ENCODE data around the gene TNFRSF14.

The TNFRSF14 gene

DNA sequence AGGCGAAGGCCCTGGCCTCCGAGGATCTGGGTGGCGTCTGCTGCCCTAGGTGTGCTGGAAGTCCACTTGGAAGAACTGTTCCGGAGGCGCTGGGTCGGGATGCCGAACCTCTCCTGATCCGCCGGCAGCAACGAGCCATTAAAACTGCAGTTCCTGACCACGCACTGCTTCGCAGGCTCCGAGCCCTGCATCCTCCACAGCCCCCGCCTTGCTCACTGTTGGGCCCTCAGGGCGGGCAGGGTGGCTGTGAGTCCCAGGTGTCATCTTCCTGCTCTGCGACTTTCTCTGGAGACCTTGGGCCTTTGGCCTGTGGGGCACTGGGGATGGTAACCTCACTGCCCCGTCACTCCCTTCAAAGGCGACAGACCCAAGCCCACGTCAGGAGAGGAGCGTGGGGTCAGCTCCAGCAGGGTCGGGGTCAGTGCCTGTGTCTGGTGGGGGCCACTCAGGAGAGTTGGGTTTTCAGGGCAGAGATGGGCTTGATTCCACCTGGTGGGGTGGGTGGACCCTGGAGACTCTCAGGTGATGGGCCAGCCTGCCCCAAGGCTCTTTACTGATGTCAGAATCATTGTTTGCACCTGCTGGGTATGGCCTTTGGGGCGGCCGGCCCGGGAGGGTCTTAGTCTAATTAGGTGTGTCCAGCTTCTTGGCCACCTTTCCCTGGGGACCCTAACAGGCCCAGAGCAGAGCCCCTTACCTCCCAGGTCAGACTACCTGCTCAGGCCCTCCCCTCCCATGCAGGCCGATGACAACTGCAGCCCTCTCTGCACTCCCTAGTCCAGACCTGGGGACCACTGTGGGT lies 33.5 kb downstream of the TNFRSF14 start:
- no peak for DNase-seq

- DNase-seq, result no peak
Observed at GRCh38 chr1:2590233-2591141, 34.3 kb downstream of the TNFRSF14 start.

- no peak for DNase-seq
Observed at GRCh38 chr1:2591233-2591580, 35.0 kb downstream of the TNFRSF14 start.

GRCh38 chr1:2591581-2592261 lies 35.5 kb downstream of the TNFRSF14 start:
- no peak for DNase-seq

GRCh38 chr1:2592672-2593071 lies 36.5 kb downstream of the TNFRSF14 start:
- no peak for DNase-seq

GRCh38 chr1:2593251-2593878 lies 37.2 kb downstream of the TNFRSF14 start:
- DNase-seq, result no peak

GRCh38 chr1:2594001-2594640 lies 38.0 kb downstream of the TNFRSF14 start:
- no peak for DNase-seq

- no peak for DNase-seq
Observed at GRCh38 chr1:2594641-2595131, 38.5 kb downstream of the TNFRSF14 start.

DNA sequence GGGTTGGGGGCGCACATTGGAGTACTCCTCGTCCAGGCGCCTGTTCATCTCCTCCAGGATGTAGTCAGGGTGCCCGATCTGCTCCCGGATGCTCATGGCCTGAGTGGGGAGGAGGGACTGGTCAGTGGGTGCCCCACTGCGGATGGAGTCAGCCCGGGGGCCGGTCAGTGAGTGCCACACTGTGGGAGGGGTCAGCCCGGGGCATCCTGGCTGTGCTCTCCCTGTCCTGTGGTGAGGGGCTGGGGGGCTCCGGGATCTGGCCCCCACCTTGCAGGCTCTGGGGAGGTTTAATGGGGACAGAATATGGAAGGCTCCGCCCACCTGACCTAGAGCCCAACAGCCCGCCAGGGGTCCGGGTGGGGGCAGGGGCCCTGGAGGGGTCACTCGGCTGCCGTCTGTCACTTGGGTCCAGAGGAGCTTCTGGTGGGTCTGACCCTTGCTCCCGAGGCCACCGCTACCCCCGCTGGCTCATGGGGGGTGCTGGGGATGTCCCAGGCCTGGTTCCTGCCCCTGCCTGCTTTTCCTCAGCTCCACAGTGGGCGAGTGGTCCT lies 39.2 kb downstream of the TNFRSF14 start:
- no peak for DNase-seq

DNA sequence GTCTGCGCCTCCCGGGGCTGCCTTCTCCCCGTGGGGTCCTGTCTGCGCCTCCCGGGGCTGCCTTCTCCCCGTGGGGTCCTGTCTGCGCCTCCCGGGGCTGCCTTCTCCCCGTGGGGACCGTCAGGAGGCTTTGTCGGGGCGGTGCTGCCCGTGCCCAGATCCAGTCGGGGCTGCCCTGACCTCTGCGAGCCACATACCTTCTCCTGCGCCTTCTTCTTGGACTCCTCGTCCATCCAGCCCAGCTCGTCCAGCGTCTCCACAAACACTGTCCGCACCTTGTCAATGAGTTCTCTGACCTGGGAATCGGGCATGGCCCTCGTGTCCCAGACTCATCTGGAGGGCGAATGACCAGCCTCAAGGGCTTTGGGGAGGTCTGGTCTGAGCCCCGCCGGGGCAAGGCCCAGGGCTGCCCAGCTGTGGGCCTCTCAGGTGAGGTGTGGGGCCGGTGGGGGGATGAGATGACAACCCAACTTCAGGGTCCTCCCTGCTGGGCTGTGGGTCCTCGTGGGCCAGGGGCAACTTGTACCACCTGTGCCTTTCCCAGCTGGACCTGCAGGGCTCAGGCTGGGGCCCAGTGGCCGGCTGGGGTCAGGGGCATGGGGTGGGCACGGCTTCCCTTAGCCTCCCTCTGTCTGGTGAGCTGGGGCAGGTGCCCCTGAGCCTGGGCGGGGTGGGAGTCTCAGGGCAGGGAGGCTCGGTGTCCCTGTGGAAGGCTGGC lies 39.8 kb downstream of the TNFRSF14 start:
- DNase-seq, result no peak

DNA sequence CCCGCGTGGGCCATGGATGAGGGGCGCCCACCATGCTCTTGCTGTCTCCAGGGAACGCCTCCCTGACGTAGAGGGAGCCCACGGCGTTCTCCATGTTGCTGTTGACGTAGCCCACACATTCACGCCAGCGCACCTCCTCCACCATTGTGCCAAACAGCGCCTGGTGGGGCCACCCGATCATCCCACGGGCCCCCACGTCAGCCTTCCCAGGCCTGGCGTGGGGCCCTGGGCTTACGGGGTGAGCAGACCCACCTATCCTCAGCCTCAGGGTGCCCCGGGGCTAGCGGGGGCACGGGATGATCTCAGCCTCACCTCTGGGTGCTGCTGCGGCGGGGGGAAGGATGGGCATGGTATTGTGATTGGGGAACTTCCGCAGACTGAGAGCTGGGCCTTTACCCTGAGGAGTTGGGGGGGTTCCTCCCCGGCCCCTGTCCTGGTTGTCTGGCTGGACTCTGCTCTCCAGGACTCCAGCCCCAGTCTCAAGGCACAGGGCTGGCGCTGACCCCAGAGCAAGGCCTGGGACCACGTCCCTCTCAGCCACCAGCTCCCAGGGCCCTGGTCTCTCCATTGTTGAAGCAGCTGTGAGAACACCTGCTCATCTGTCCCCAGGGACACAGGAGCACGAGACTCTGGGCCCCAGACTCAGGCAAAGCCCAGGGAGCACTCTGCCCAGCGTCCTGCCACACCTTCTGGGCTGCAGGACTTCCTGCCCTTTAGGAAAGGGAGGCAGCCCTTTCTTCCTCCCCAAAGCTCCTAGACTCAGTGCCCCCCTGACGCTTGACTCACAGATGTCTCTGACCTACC lies 40.6 kb downstream of the TNFRSF14 start:
- DNase-seq, result no peak

DNA sequence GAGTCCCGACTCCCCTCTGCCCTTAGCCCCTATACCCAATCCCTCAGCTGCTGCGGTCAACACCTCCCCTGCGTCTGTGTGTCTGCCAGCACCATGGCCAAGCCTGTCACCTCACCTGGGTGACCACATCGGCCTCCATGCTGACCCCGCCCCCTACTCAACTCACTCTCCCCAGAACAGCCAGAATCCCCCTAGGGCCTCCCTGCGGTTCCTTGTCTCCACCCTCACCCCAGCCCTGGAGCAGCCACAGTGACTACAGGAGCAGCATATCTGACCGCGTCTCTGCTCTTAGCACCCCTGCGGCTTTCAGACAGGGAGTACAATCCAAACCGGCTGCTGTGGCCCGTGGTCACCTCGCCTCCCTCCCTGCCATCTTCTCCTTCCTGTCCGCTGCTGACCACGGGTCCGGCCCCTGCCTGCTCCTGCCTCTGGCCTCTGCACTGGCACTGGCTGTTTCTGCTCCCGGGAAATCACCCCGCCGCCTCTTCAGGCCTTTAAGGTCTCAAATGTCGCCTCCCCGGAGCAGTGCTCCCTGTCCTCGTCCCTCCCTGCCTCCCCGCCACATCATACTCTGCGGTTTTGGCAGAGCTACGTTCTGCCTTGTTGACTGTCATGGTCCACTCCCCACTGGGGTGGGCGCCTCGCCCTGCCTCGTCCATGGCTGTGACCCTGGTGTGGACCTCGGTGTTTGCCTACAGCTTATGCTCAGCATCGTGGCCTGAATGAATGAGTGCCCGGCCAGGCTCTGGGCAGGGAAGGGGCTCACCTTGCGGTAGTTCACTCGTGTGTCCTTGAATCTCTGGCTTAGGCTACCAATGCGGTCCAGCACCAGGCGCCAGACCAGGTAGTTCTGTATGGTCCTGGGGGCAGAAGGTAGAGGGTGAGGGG lies 41.5 kb downstream of the TNFRSF14 start:
- DNase-seq, result no peak

- no peak for DNase-seq
Observed at GRCh38 chr1:2598329-2598931, 42.3 kb downstream of the TNFRSF14 start.

DNA sequence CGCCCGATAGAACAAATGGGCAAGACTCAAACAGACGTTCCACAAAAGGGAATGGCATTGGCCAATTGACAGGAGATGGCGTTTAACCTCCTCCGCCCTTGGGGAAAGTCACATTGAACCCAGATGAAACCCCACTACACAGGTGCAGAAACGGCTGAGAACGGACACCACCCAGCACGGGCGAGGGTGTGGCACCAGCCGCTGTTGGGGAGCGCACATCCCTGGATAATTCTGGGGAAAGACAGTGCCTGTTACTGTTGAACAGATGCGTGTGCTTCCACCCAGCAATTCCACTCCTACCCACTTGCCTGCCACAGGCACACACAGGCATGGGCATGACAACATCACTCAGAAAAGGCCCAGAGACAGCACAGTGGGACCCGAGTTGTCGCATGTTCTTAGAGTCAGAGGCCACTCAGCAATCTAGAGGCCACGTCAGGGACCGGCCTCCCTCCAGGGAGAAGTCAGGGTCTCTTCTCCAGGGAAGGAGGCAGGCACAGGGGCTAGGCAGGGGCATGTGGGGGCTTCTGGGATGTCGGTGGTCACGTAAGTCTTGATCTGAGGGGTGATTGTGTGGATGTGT lies 45.6 kb downstream of the TNFRSF14 start:
- no peak for DNase-seq

- no peak for DNase-seq
Observed at GRCh38 chr1:2602311-2602835, 46.2 kb downstream of the TNFRSF14 start.

DNA sequence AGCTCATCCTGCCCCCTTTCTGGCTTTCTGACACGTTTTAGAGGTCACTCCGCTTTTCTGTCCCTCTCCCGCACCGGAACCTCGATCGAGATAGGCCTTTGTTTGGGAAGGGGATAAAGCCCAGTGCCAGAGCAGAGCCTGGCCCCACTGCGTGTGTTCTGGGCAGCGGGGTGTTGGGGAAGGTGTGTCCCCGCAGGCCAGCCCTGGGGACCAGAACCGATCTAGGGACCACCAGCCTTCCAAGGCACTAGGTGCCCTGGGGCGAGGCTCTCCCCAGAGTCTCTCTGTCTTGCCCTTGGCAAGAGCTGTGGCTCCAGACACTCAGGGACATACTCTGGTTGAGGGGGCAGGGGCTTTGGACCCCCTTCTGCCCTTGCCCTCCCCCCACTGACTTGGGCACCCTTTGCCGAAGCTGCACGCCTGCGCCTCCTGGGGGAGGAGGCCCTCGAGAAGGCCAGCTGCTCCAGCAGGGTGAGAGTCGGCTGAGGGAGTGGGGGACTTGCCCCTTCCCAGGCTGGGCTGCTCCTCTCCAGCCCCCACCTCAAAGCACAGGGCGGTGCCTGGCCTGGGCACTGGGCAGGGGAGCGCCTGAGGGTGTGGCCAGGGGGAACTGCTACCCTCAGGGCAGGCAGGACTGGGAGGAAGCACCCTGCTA lies 46.8 kb downstream of the TNFRSF14 start:
- DNase-seq, result no peak

DNA sequence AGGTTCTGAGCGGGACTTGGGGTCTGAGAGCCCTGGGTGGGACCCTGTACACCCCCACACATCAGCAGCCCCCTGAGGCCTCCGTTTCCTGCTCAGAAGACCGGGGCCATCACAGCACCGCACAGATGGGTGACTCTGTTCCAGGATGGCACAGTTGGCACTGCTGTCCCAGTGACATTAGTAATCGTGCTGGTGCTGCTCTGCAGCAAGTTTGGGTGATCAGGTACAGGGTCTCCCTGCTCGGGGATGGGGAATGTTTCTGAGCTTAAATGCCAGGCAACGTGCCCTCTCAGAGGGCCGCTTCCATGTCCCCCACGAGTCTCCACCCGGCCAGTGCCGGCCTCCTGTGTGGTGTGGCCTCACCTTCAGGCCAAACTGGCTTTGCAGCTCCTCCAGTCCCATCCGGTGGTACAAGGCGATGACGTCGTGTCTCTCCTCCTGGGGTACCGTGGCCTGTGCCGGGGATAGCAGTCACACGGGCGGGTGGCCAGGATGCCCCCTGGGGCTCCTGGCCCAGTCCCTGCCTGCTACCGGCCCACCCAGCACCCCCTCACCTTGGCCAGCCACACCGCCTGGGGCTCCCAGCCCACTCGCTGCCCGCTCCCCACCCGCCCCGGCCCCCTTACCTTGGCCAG lies 47.5 kb downstream of the TNFRSF14 start:
- no peak for DNase-seq
